Vagina (tissue), 2 donors: ENCODE data around the gene TMEM236. TPM values are rescaled to one million over a fixed set of nuclear protein-coding genes. Genes with fewer than 3 reads are reported as not detected.

Source experiments
- DNase-seq, 2 donors: peaks; one replicate each; pipeline ENCODE4 v3.0.0-alpha.2; 2017; ENCODE audit errors: extremely low spot score in 2 of 2
- H3K27ac ChIP-seq: fragments of 200-600 bp; sonication (generic); one replicate; pipeline ENCODE4 v1.5.1; 2019
- H3K27me3 ChIP-seq: fragments of 200-600 bp; sonication (generic); one replicate; pipeline ENCODE4 v1.5.1; 2019
- H3K36me3 ChIP-seq, 2 donors: fragments of 200-600 bp; sonication (generic); one replicate each; pipeline ENCODE4 v1.5.1; 2017 to 2019
- H3K4me1 ChIP-seq: fragments of 200-600 bp; sonication (generic); one replicate; pipeline ENCODE4 v1.5.1; 2019
- H3K4me3 ChIP-seq, 2 donors: fragments of 200-600 bp; sonication (generic); 1 replicate in 1 of 2; 2 replicates in 1 of 2; pipeline ENCODE4 v1.5.1; 2016 to 2019
- H3K9me3 ChIP-seq: fragments of 200-600 bp; sonication (generic); one replicate; pipeline ENCODE4 v1.5.1; 2019
- CTCF ChIP-seq, 3 experiments: fragments of 450-650 bp in 2 of 3; fragments of 200-600 bp in 1 of 3; sonication (generic) in 1 of 3; IDR thresholded peaks; one replicate each; pipeline ENCODE4 v1.5.1; 2017 to 2019; ENCODE audit warnings: antibody characterized with exemption in 3 of 3, mild to moderate bottlenecking in 2 of 3, moderate library complexity in 2 of 3
- POLR2A ChIP-seq, 2 donors: fragments of 450-650 bp; IDR thresholded peaks; one replicate each; pipeline ENCODE4 v1.6.1; 2017; ENCODE audit warnings: antibody characterized with exemption in 2 of 2, mild to moderate bottlenecking in 2 of 2, moderate library complexity in 2 of 2
- POLR2AphosphoS5 ChIP-seq, 2 donors: sonication (generic); formaldehyde crosslinking; IDR thresholded peaks; one replicate each; pipeline ENCODE4 v1.9.0; 2017; ENCODE audit warnings: antibody characterized with exemption in 2 of 2, mild to moderate bottlenecking in 2 of 2, low read depth in 1 of 2; ENCODE audit not compliant: insufficient read depth in 1 of 2
- intact Hi-C: fragments of 100-400 bp; cut with DNase I; formaldehyde crosslinking; loops from one replicate; pipeline ENCODE4 v1.15.1; 2023
- total RNA-seq: library from RNA; depleted of rRNA; stranded (reverse); fragments of >200 nt; gene quantifications from one replicate; pipeline ENCODE4 v1.2.3, GENCODE V29; 2016

The TMEM236 gene
- total RNA-seq, 1 donor from 2014 or later = not detected

GRCh38 chr10:17740668-17741067 lies 11.3 kb upstream of the TMEM236 start:
- no peak for DNase-seq
- Histone ChIP-seq H3K27me3 (no peaks in the 10 kb centered on the region), H3K36me3 (no peaks in the 10 kb centered on the region), H3K4me3 (no peak overlapping the region), H3K4me1 (peaks cover 7% of the 10 kb centered on the region), H3K9me3 (no peaks in the 10 kb centered on the region), H3K27ac (no peak overlapping the region)
- intact Hi-C loops = loop anchor here (5.0 kb wide), 1 partner anchor 133 kb away; no protein-coding TSS in a partner anchor
- no peak for TF ChIP-seq POLR2AphosphoS5 (IDR thresholded peaks at IDR 0.05; ENCODE audit: insufficient read depth in 1 of 2, low read depth in 1 of 2)
- no peak for TF ChIP-seq POLR2A (IDR thresholded peaks at IDR 0.05)
- no peak for TF ChIP-seq CTCF (IDR thresholded peaks at IDR 0.05)

GRCh38 chr10:17742918-17743317 lies 9.1 kb upstream of the TMEM236 start:
- Histone ChIP-seq H3K27me3 (no peaks in the 10 kb centered on the region), H3K4me1 (peaks cover 7% of the 10 kb centered on the region), H3K4me3 (no peak overlapping the region), H3K27ac (no peak overlapping the region), H3K9me3 (no peaks in the 10 kb centered on the region), H3K36me3 (no peaks in the 10 kb centered on the region)
- TF ChIP-seq CTCF (IDR thresholded peaks at IDR 0.05) (peak; percentile 46 to 85 (median 62)), POLR2AphosphoS5 (IDR thresholded peaks at IDR 0.05; ENCODE audit: insufficient read depth in 1 of 2, low read depth in 1 of 2) (no peak)
- intact Hi-C loops = loop anchor here (5.0 kb wide), 1 partner anchor 136 kb away; no protein-coding TSS in a partner anchor
- peak in 1 of 2 donors; percentile 20 for DNase-seq

GRCh38 chr10:17743437-17743836 lies 8.6 kb upstream of the TMEM236 start:
- Histone ChIP-seq H3K4me1 (peaks cover 7% of the 10 kb centered on the region), H3K27me3 (no peaks in the 10 kb centered on the region), H3K27ac (no peak overlapping the region), H3K4me3 (no peak overlapping the region), H3K36me3 (no peaks in the 10 kb centered on the region), H3K9me3 (no peaks in the 10 kb centered on the region)
- no peak for DNase-seq
- intact Hi-C loops = loop anchor here (5.0 kb wide), 1 partner anchor 136 kb away; no protein-coding TSS in a partner anchor
- no peak for TF ChIP-seq POLR2AphosphoS5 (IDR thresholded peaks at IDR 0.05; ENCODE audit: insufficient read depth in 1 of 2, low read depth in 1 of 2)
- no peak for TF ChIP-seq POLR2A (IDR thresholded peaks at IDR 0.05)
- TF ChIP-seq CTCF (IDR thresholded peaks at IDR 0.05) = no peak

GRCh38 chr10:17744341-17744861 lies 7.6 kb upstream of the TMEM236 start:
- Histone ChIP-seq H3K4me3 (no peak overlapping the region), H3K9me3 (no peaks in the 10 kb centered on the region), H3K4me1 (peaks cover 7% of the 10 kb centered on the region), H3K27me3 (no peaks in the 10 kb centered on the region), H3K36me3 (no peaks in the 10 kb centered on the region), H3K27ac (no peak overlapping the region)
- no peak for TF ChIP-seq CTCF (IDR thresholded peaks at IDR 0.05)
- no peak for TF ChIP-seq POLR2A (IDR thresholded peaks at IDR 0.05)
- no peak for TF ChIP-seq POLR2AphosphoS5 (IDR thresholded peaks at IDR 0.05; ENCODE audit: insufficient read depth in 1 of 2, low read depth in 1 of 2)
- intact Hi-C loops = loop anchor here (5.0 kb wide), 1 partner anchor 137 kb away; no protein-coding TSS in a partner anchor
- DNase-seq = peak in 1 of 2 donors; percentile 56

- TF ChIP-seq POLR2A (IDR thresholded peaks at IDR 0.05) = no peak
- TF ChIP-seq CTCF (IDR thresholded peaks at IDR 0.05) = no peak
- no peak for TF ChIP-seq POLR2AphosphoS5 (IDR thresholded peaks at IDR 0.05; ENCODE audit: insufficient read depth in 1 of 2, low read depth in 1 of 2)
Observed at GRCh38 chr10:17747883-17748550, 4.0 kb upstream of the TMEM236 start.

More at GRCh38 chr10:17747883-17748550, 4.0 kb upstream of the TMEM236 start:
- no peaks in the 10 kb centered on the region for H3K9me3 ChIP-seq
- intact Hi-C loops = no loop called here
- peaks cover 2% of the 10 kb centered on the region for H3K4me1 ChIP-seq
- DNase-seq = no peak
- no peak overlapping the region for H3K27ac ChIP-seq
- H3K27me3 ChIP-seq = no peaks in the 10 kb centered on the region
- no peaks in the 10 kb centered on the region for H3K36me3 ChIP-seq
- H3K4me3 ChIP-seq = no peak overlapping the region
